A673 (cell line): Measurements from ENCODE around the gene CDK15.

Source experiments
- CTCF ChIP-seq: fragments of 300-800, 200-600 bp; sonication (generic); conservative IDR thresholded peaks from 2 replicates; pipeline ENCODE4 v1.5.1; 2017; ENCODE audit warnings: low read depth, mild to moderate bottlenecking, antibody characterized with exemption, low read length, moderate library complexity, mixed read lengths
- EZH2 ChIP-seq: fragments of 200-600 bp; sonication (generic); IDR thresholded peaks from 2 replicates; pipeline ENCODE4 v1.6.1; 2017; ENCODE audit warnings: borderline replicate concordance, low read depth, mild to moderate bottlenecking, mixed read lengths, antibody characterized with exemption, low read length; ENCODE audit not compliant: poor library complexity, severe bottlenecking

GRCh38 chr2:201900362-201900761 lies 94.0 kb downstream of the CDK15 start:
- TF ChIP-seq CTCF (no peak), EZH2 (no peak)
